SHP77 treated with DMSO at 0.1 percent for 48 hours (cell line): ENCODE measurements around the gene FOXP1.

Experiments
- DNase-seq: peaks from one replicate; lab custom pipeline; 2025; lab: John Stamatoyannopoulos, UW

Gene FOXP1

GRCh38 chr3:71127052-71127831, 456.3 kb downstream of the FOXP1 start:
- DNase-seq: no peak

DNA sequence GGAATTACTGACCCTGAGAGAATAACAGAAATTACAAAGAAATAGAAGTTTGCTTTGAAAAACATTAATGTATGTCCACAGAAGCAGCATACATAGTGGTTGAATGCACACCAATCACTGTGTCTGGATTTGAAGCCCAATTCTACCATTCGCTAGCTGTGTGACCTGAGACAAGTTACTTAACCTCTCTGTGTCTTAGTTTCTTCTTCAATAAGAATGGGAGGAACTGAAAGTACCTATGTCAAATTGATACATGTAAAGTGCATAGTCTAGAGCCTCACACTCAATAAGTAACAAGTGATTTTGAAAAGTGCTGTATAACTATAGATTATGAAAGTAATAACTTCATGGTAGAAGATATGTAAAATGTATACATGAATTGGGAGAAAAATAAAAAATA, 457.8 kb downstream of the FOXP1 start:
- no peak for DNase-seq

GRCh38 chr3:71124048-71124447, 459.5 kb downstream of the FOXP1 start:
- no peak for DNase-seq

- no peak for DNase-seq
Observed at GRCh38 chr3:71122641-71123040, 460.9 kb downstream of the FOXP1 start.

DNA sequence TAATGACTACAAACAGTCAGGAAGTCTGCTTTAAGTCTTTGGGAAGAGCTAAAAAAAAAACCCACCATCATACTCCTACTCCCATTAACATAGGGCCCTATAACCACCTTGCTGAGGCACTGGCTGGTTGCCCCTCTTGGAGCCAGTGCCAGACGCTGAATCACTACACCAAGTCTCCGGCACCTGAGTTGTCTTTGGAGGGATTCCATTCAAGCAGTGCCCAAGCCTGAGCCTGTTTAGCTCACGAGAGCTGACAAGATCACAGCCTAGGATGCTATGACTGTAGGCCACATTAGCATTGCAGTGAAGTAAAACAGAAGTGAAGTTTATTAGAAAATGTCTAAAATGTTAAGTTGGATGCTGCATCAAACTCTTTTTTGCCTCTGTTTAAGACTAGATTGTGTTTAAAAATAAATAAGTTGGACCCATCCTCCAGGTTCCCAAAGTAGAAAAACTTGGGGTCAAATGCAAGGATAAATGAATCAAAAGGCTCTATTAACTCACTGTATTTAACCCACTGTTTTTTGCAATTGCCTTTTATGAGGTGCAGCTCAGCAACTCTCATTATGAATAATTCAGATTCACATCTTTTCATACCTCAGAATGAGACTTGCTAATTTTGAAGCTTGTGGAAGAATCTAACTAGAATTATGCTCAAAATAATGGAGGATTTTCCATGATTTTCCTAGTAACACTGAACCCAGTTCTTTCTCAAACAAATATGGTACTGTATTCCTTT, 461.9 kb downstream of the FOXP1 start:
- no peak for DNase-seq

DNA sequence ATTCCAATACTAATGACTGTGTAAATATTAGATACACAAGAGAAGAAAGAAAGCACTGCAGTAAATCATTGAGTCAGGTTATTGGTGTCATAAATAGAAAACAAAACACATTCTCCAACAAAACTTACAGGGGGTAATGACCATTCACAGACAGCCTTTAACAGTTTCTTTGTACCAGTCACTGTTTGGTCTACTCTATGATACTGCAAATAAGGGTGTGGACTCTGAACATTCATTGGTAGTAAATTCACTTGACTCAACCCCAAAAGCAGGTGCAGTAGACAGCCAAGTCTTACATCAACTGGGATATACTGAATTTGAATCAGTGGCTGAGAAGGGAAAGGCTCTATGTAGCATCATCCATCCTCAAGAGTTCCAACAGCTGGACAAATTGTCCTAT, 463.5 kb downstream of the FOXP1 start:
- DNase-seq: no peak

- DNase-seq: no peak
Observed at GRCh38 chr3:71119171-71119570, 464.4 kb downstream of the FOXP1 start.

DNA sequence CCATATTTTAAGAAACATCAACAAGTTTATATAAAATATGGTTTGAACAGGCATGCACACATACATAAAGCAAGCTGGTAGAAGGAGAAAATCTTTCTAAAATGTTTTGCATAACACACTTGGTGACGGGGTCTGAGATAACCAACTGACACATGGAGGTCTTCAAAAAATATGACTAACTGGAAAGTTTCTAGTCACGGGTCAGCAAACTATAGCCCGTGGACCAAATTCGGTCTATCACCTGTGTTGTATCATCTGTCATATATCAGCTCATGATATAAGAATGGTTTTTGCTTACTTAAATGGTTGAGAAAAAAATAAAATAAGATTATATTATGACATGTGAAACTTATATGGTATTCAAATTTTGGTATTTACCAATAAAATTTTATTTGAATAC, 465.1 kb downstream of the FOXP1 start:
- DNase-seq: no peak

- no peak for DNase-seq
Observed at GRCh38 chr3:71117572-71118247, 465.8 kb downstream of the FOXP1 start.

GRCh38 chr3:71114610-71115009, 468.9 kb downstream of the FOXP1 start:
- DNase-seq: no peak

- no peak for DNase-seq
Observed at GRCh38 chr3:71112576-71112975, 471.0 kb downstream of the FOXP1 start.

DNA sequence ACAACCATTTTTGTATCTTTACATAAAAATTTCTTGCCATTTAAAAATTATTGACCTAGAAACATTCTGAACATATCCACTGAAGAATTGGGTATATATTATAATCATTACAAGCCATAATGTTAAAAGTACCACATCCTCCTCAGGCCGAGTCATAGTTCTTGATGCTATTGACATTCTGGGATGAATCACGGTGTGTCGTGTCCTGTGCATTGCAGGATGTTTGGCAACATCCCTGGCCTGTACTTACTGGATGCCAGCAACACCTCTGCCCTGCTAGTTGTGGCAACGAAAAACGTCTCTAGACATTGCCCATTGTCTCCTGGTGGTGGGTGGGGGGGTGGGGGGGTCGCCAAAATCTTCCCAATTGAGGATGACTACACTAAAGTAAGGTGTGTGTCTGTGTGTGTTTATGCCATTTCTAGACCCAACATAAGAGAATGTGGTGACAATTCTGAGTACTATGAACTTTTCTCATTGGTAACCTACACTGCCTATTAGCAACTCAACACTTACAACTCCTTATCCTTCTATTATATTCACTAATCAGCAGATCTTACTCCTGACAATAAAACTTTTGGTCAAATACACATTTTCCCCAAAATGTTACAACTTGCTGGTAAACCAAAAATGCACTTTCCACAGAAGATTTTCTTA, 471.6 kb downstream of the FOXP1 start:
- DNase-seq: no peak

GRCh38 chr3:71110385-71111222, 472.9 kb downstream of the FOXP1 start:
- no peak for DNase-seq

DNA sequence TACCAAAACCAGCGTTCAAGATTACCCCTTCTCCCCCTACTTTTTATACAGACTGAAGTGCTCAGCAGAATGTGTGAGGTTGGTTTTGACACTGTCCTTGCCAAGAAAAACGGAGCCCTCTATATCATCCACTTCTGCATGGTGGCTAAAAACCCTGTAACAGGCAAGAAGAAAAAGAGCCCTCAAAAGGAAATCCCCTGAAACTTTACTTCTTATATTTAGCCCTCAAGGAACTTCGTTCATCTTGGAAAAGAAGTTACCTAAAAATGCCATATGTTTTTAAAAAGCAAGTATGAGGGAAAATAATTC, 473.6 kb downstream of the FOXP1 start:
- DNase-seq: no peak

DNA sequence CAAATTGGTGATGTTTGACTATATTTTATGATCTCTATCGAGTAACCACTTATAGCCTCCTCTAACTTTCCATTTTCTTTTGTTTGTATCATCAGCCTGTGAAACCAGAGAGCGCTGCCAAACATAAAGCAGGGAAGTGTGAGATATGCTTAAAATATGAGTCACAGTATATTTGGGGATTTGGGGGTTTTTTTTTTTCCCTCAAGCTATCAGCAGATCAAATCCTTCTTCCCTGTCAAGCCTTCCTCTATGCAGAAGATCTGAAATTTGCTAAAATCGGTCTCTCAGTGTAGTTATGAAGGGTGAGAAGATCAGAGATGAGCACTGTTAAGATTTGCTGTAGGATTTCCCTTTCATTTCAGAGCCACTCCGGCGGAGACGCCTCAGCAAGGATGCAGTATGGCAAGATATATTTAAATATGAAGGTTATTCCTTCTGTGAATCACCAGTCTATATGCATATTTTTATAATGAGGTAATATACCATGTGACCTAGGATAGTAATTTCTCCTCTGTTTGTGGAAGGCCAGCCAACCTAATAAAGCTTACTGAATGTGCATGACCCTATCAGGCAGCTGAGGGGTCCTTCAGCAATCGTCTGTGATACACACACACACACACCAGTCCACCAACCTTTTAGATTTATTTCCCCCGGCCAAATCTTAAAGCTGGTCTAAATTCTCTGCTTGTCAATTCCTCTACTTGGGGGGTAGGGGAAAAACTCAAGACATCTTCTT, 474.1 kb downstream of the FOXP1 start:
- no peak for DNase-seq

GRCh38 chr3:71107926-71108325, 475.6 kb downstream of the FOXP1 start:
- DNase-seq: no peak

DNA sequence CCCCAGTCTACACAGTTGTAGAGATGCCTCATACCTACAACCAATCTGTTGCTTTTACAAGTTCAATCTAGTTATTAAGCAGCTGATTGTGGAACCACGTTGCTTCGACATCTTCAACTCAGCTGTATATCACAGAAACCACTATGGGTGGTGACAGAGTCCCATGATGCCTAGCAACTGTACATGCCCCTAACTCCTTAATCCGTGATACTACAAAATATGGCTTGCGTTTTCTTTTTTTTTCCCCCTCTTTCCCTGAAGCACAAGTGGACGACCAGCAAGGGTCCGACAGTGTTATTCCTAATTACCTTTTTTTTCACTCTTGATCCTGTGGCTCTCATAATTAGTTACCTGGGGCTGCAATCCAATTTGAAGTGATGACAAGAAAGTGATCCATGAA, 478.6 kb downstream of the FOXP1 start:
- no peak for DNase-seq

GRCh38 chr3:71104556-71104955, 479.0 kb downstream of the FOXP1 start:
- DNase-seq: no peak

DNA sequence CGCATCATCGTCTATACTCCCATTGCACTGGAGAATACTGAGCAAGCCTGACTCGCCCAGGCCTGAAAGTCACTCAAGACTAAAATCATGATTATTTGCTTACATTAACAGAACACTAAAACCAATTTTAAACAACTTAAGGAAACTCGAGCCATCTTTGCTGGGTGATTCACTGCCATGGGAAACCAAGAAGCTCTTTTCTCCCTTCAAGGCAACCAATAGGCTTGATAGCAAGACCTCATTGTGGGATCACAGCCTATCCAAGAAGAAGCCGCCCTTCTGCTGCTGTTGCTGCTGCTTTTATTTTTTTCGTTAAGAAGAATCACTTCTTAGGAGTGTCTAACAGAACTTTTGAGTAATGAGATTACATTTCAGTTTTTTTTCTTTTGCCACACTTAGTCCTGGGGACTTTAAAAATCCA, 479.4 kb downstream of the FOXP1 start:
- DNase-seq: no peak

DNA sequence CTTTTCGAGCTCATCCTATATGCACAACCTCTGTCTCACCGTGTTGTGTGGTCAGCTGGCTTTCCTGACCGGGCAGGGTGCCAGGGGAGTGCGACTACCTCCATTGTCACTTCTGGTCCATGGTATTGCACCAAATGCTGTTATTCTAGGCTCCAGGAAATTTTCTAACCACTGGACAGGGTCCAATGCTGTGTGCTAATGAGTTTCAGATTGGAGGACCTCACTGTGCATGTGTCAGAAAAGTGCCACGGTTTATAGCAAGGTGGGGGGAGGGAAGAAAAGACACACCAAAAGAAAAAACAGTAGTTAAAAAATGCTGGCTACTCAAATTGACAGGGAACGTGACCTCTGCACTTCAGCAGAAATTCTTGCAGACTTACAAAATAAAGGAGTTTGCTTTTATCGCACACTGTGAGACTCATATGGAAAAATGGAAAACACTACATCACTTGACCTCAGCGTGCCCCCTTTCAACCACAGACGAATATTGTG, 480.1 kb downstream of the FOXP1 start:
- DNase-seq: peak; percentile 75
